Stimulated activated CD8-positive, alpha-beta memory T cell treated with anti-CD3 and anti-CD28 coated beads, Interleukin-15, amount 100 ng/mL, for 1 hour (primary cell): ENCODE results near the gene GATA3.

Experiments
- DNase-seq: peaks from one replicate; pipeline ENCODE4 v3.0.0-alpha.2; 2020; ENCODE audit warnings: low read depth

The GATA3 gene

DNA sequence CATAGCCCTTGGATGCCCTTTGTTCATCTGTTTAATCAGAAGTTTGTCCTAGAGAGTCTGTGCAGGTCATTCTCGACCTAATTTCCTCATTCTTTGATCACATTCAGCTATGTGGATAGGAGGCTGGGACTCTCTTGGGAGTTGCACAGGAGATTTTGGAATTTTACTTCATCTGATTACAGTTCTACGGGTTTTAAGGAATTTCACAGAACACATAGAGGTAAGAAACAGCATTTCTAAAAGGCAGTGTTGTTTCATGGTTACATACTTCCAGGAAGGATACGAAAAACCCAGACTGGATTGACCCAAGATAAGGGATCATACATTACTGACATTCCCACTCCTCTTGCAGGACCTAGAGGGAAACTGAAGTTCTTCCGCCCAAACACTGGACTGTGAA is 45.9 kb downstream of the GATA3 start:
- no peak for DNase-seq

DNA sequence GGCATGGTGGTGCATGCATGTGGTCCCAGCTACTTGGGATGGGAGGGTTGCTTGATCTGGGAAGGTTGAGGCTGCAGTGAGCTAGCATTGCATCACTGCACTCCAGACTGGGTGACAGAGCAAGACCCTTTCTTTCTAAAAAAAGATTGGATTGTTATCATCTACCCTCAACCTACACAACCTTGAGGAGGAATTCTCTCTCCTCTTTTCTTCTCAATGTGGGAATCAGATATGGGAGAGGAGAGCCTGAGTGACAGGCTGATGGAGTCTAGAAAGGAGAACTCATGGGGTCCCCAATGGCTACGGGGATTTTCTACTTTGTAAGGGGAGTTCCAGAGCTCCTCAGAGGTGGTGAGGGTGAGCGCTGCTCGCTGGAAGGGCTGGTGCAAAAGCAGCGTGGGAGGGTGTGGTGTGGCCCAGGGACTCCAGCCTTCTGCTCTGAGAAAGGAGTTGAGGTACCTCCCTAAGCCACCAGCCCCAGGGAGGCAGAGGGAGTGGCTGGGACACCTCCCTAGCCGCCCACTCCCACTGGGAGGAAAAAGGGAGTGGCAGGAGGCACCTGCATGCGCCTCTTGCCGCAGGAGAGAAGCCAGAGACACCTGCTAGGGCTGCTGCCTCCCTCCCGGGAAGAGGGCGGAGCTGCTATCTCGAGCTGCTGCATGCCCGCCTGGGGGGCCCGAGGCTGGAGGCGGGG is 48.4 kb downstream of the GATA3 start:
- DNase-seq, result no peak

DNA sequence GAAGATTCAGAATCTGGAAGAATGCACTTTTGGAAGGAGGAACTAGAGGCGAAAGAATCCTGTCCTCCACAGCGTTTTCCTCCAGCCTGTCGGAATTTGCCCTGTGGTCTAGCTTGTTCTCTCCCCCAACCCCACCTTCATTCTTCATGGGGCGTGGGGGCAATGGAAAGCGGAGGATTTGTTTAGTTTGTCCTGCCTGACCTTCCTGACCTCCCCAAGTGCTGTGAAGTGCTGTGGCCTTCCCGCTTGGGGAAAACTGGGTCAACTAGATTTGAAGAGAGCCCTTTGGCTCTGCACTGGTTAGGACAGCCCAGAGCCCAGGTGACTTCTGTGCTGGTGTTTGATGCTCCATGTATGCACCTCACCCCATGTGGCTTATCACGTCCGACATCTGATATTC is 49.1 kb downstream of the GATA3 start:
- no peak for DNase-seq

DNA sequence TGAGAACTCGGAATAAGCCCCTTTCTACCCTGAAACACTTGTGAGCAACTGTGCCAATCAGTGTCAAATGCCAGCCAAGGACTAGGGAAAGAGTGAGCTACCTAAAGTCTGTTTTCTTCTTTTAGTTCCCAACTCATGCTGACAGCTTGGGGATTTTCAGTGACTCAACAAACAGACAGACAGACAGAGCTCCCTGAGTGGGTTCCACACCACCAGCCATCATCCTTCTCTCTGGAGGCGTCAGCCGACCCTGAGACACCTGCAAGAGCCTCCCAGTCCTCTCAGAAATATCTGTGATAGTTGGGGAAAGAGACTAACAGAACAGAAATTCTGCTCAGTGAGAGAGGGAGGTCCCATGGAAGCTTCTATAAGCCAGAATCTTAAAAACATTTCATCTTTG is 49.5 kb downstream of the GATA3 start:
- DNase-seq, result no peak

DNA sequence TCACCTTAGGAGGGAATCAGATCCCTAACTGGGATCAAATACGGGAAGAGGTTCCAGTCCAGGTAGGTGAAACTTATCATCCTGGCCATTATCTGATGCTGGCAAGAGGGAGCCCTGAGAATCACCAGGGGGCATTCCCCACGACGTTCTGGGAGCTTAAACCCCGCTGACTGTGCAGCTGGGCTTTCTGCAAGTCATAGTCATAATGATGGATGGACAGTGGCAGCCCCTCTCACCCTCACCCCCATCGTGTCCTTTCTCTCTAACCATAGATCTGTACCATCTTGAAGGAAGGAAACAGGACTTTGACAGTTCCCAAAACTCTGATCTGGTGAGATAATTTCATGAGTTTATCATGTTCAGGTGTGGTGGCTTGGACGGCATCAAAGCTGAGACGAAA is 50.2 kb downstream of the GATA3 start:
- DNase-seq, result no peak

DNA sequence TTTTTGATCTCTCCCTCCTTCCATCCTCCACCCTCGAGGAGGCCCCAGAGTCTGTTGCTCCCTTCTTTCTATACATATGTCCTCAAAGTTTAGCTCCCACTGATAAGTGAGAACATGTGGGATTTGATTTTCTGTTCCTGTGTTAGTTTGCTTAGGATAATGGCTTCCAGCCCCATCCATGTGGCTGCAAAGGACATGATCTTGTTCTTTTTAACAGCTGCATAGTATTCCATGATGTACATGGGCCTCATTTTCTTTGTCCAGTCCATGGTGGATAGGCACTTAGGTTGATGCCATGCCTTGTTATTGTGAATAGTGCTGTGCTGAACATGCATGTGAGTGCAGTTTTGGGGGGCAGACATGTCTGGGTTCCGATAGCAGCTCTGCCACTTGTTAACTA is 51.4 kb downstream of the GATA3 start:
- DNase-seq, result no peak

DNA sequence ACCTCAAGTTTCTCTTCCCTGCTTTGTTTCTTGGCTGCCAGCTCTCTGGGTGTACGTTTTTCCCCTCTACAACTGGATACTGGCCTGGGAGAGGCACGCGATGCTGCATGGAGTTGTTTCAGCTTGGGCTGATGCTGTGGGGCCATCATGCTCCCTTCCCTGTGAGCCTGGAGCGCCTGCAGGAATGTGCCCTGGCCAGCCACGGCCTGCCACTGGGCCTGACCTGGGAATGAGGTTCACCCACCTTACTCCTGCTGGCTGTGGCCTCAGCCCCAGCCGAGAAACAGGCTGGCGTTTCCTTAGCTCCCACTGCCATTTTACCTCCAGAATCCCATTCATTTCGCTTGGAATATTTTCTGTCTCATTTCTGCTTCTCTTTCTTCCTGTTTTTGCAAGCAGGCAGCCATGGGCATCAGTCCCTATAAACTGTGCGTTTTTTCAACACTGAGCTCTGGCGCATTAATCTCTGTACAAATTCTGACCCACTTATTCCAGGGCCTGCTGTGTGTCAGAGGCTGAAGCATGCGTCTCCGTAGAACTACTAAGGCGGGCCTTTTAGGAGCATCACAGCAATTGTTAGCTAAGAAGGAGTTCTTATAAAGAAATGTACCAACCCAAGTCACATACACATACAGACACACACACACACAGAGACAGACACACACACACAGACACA is 57.9 kb downstream of the GATA3 start:
- DNase-seq, result no peak

DNA sequence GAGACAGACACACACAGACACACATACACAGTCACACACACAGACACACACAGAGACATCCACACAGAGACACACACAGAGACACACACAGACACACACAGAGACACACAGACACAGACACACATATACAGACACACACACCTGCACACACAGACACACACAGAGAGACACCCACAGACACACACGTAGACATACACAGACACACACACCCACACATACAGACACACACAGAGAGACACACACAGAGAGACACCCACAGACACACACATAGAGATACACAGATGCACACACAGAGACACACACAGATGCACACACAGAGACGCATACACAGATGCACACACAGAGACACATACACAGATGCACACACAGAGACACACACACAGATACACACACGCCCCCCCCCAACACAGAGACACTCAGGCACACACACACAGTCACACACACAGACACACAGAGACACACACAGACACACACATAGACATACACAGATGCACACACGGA is 58.5 kb downstream of the GATA3 start:
- no peak for DNase-seq

DNA sequence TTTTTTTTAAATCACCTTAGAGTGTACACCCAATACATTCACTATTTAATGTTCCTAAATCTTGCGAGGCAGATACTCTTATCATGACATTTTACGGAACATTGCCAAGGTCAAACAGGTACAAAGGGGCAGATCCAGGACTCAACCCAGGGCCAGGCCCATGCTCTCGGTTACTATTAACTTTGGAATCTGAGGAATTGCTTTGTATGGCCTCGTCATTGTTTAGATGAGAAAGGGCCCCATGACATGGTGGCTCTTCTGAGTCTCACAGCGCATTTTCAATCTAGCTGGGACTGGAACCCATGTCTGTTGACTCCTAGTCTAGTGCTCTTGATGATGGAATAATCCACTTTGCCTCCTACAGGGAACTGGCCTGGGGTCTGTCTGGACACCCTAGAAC is 59.1 kb downstream of the GATA3 start:
- no peak for DNase-seq

DNA sequence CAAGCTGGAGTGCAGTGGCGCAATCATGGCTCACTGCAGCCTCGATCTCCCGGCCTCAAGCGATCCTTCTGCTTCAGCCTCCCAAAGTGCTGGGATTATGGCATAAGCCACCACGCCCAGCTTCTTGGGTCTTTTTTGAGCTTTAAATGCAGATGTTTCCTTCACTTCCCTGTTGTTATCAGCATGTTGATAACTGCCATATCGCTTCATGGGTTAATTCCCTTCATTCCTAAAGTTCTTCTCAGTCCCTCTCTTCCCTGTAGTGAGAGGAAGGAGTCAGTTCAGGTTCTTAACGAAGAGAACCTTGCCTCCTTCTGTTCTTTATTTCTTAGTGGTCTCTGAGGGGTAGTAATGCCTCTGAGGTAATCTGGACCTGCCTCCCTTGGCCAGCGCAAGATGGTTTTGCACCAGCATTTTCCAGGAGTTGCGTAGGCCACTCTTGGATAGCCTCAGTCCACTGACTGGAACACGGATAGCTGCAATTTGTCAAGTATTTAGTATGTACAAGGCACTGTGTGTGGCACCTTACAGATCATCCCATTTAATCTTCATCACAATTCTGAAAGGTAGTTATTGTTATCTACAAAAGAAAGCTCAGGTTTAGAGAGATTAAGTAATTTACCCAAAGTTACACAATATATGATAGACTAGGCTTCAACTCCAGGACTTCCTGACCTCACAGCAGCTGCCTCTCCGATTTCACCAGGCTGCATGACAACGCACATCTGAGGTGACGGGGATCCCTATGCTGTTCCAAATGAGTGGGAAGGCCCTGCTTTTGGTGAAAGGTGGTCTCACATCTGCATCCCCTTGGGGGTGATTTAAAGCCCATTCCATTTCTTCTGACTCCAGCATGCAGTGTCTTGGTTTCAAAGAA is 60.5 kb downstream of the GATA3 start:
- DNase-seq, result no peak

DNA sequence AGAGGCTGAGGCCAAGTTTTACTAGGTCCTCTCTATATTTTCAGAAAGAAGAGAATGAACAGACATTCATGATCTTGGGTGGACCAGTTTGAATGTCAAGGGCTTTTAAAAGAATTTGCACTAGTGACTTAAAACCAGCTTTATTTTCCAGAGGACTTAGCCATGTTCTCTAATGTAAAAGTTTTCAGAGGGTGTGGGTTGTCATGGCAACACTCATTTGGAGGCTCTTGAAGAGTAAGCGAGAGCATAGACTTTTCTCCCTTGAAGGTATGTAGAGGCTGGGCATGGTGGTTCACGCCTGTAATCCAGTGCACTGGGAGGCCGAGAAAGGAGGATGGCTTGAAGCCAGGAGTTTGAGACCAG is 61.1 kb downstream of the GATA3 start:
- no peak for DNase-seq

DNA sequence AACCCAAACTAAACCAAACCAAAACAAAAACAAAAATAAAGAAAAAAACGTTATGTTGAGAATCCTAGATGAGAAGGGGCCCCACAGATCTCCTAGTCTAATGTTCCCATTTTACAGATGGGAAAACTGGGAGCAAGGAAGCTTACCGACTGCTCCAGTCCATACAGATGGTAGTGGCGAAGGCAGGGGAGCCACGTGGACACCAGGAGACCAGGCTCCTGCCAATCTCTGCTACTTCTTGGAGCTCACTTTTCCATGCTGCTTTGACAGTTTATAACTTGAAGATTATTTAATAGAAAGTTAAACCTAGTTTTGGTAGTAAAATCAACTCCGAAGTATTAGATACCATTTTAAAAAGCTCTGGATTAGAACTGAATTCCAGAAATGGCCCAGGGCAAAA is 62.0 kb downstream of the GATA3 start:
- no peak for DNase-seq

DNA sequence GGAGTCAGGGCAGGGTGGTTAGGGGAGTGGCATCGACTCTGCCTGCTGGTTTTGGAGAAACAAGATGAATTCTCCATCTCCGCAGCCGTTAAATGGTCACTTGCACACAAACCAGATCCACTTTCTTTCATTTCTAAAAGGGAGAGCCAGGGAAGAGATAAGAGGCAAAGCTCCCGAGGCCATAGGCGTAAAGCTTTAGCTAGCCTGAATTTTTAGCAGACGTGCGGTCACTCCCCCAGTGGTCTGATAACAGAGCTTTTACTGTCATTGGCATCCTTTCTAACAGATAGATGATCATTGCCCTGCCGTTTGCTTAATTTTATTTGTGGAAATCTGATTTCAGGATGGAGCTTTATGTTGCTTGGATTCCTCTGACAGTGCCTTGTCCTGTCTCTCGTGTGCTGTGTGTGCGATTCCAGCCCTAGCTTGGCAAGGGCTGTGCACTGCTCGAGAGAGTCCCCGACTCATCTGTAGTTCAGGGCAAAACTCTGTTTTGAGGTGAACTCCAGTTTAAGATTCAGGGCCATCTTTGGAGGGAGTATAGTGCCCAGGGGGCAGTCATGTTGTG is 62.5 kb downstream of the GATA3 start:
- DNase-seq, result no peak

DNA sequence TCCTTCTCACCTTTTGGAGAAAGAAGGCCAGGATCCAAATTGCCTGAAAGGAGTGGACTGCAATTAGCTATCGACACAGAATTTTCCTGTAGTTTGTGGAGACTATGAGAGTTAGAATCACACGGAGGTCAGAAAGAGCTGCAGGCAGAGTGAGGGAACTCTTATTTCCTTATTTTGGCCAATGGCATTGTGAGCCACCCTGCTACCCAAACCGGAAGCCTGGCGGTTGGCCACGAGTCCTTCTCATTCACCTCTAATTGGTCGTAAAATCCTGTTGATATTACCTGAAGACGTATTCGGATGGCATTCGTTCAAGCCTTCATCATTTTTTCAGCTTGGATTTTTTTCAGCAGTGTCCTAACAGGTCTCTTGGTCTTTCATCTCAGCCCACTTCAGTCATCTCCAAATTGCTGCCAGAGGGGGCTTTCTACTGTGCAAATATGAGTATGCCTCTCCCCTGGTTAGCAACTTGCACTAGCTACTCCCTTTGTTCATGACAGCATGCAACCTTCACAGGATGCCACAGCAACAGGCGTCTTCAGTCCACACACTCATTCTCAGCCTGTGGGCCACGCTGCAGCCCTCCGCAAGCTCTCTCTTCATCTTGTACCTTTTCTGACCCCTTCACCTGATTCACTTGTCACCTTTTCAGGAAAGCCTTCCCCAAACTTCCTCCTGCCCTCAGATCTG is 66.9 kb downstream of the GATA3 start:
- no peak for DNase-seq

DNA sequence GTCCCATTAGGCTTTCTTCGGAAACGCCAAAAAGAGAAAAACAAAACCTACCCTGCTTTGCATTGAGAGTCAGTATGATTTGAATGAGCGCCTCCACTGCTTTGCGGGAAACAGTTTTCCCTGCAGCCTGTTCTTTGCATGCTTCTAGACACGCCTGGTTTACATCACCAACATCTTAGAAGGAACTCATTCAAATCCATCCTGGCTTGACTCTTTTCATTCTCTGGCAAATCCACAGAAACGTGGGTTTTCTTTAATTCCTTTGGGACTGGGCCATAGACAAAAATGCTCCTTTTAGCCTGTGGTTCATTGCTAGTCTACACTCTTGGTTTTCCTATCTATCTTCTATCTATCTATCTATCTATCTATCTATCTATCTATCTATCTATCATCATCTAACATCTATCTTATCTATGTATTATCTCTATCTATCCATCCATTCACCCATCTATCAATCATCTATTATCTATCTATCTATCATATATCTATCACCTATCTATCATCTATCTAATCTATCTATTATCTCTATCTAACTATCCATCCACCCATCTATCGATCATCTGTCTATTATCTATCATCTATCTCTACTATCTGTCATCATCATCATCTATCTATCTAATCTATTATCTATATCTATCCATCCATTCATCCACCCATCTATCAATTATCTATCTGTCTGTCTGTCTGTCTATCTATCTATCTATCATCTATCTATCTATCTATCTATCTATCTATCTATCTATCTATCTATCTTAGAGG is 68.3 kb downstream of the GATA3 start:
- DNase-seq, result no peak

DNA sequence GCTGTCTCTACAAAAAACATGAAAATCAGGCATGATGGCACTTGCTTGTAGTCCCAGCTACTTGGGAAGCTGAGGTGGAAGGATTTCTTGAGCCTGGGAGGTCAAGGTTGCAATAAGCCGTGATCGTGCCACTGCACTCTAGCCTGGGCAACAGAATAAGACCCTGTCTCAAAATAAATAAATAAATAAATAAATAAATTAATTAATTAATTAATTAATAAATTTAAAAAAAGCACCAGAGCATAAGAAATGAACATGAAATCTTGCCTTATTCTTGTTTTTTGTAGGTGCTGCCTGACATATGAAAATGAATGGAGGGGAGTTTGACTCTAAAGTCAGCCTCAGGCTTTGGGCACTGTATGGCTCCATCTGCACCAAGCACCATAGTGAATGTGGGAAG is 69.9 kb downstream of the GATA3 start:
- DNase-seq, result no peak
